Transverse colon (tissue), 4 donors: ENCODE data around the gene RBX1.
"Not testable (repeated sequence)": the region's sequence is repeated elsewhere in the genome, so short reads cannot be mapped to it uniquely, and the experiment has no call there.

ENCODE experiments used
- POLR2AphosphoS5 ChIP-seq, 3 donors: sonication (generic); formaldehyde crosslinking; IDR thresholded peaks; one replicate each; pipeline ENCODE4 v1.6.1; 2016; ENCODE audit warnings: antibody characterized with exemption in 3 of 3
- TF ChIP-seq, protein P1 (sequence below), 5 experiments: fragments of 200-600 bp in 3 of 5; fragments of 450-650 bp in 2 of 5; sonication (generic) in 3 of 5; IDR thresholded peaks; 1 replicate in 2 of 5; 2 replicates in 3 of 5; pipeline ENCODE4 v1.5.1; 2016 to 2017; ENCODE audit warnings: antibody characterized with exemption in 5 of 5, inconsistent platforms in 3 of 5, mild to moderate bottlenecking in 2 of 5, moderate library complexity in 1 of 5

DNA sequence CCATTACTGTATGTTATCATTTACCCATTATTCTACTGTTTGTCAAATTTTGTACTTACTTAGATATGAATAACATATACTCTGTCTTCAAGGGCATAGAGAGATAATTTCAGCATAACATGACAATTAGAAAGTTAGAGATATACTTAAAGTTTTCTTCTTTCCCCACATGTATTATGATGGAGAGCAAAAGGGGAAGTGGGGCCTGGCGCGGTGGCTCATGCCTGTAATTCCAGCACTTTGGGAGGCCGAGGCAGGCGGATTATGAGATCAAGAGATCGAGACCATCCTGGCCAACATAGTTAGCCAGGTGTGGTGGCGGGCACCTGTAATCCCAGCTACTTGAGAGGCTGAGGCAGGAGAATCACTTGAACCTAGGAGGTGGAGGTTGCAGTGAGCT is 38.2 kb upstream of the RBX1 start:
- TF ChIP-seq POLR2AphosphoS5 (IDR thresholded peaks at IDR 0.05), result not testable (repeated sequence)
- TF ChIP-seq, protein P1, sequence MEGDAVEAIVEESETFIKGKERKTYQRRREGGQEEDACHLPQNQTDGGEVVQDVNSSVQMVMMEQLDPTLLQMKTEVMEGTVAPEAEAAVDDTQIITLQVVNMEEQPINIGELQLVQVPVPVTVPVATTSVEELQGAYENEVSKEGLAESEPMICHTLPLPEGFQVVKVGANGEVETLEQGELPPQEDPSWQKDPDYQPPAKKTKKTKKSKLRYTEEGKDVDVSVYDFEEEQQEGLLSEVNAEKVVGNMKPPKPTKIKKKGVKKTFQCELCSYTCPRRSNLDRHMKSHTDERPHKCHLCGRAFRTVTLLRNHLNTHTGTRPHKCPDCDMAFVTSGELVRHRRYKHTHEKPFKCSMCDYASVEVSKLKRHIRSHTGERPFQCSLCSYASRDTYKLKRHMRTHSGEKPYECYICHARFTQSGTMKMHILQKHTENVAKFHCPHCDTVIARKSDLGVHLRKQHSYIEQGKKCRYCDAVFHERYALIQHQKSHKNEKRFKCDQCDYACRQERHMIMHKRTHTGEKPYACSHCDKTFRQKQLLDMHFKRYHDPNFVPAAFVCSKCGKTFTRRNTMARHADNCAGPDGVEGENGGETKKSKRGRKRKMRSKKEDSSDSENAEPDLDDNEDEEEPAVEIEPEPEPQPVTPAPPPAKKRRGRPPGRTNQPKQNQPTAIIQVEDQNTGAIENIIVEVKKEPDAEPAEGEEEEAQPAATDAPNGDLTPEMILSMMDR (IDR thresholded peaks at IDR 0.05), result not testable (repeated sequence)
